ENCODE results near the gene OR52J3. TPM values are rescaled to one million over a fixed set of nuclear protein-coding genes. Genes with fewer than 3 reads are reported as not detected.

Gene OR52J3
- total and polyA plus RNA-seq, 8 donors: not detected

GRCh38 chr11:5081405-5081804 is 35.1 kb downstream of the OR52J3 start:
- Histone ChIP-seq H3K4me3 (no peak overlapping the region), H3K27ac (no peak overlapping the region), H3K9me3 (no peaks in the 10 kb centered on the region), H3K36me3 (no peaks in the 10 kb centered on the region), H3K4me1 (no peaks in the 10 kb centered on the region), H3K27me3 (no peaks in the 10 kb centered on the region)
- DNase-seq: no peak
- TF ChIP-seq CTCF (IDR thresholded peaks at IDR 0.05): no peak
- no peak for TF ChIP-seq POLR2AphosphoS5 (IDR thresholded peaks at IDR 0.05)
- no peak for TF ChIP-seq EP300 (IDR thresholded peaks at IDR 0.05)
- intact Hi-C loops (cut with DNase I; ENCODE audit: low total_unique reads): no loop called here
- 60 to 73% (median 70%) methylated on average over 2 of the region's 2 CpGs for WGBS, 5 donors

- TF ChIP-seq POLR2AphosphoS5 (IDR thresholded peaks at IDR 0.05): no peak
- no peak for TF ChIP-seq POLR2A (IDR thresholded peaks at IDR 0.05)
- no peak for TF ChIP-seq CTCF (IDR thresholded peaks at IDR 0.05)
- TF ChIP-seq EP300 (IDR thresholded peaks at IDR 0.05): no peak
- DNase-seq: no peak
- H3K9me3 ChIP-seq: no peaks in the 10 kb centered on the region
- no peaks in the 10 kb centered on the region for H3K36me3 ChIP-seq
- intact Hi-C loops (cut with DNase I; ENCODE audit: low total_unique reads): no loop called here
- no peaks in the 10 kb centered on the region for H3K27me3 ChIP-seq
- H3K4me3 ChIP-seq: no peak overlapping the region
- no peak overlapping the region for H3K27ac ChIP-seq
- no peaks in the 10 kb centered on the region for H3K4me1 ChIP-seq
These were observed 37.3 kb downstream of the OR52J3 start for GRCh38 chr11:5083602-5084001.

- H3K36me3 ChIP-seq: no peaks in the 10 kb centered on the region
- no peak for DNase-seq
- H3K4me1 ChIP-seq: no peaks in the 10 kb centered on the region
- intact Hi-C loops (cut with DNase I; ENCODE audit: low total_unique reads): no loop called here
- no peak overlapping the region for H3K4me3 ChIP-seq
- no peaks in the 10 kb centered on the region for H3K27me3 ChIP-seq
- H3K27ac ChIP-seq: no peak overlapping the region
- H3K9me3 ChIP-seq: no peaks in the 10 kb centered on the region
- TF ChIP-seq POLR2AphosphoS5 (IDR thresholded peaks at IDR 0.05): no peak
- TF ChIP-seq EP300 (IDR thresholded peaks at IDR 0.05): no peak
- TF ChIP-seq POLR2A (IDR thresholded peaks at IDR 0.05): no peak
- TF ChIP-seq CTCF (IDR thresholded peaks at IDR 0.05): no peak
These were observed 42.2 kb downstream of the OR52J3 start for GRCh38 chr11:5088556-5088955.

GRCh38 chr11:5090668-5091067 is 44.3 kb downstream of the OR52J3 start:
- no peak for DNase-seq
- WGBS, 5 donors: 74 to 89% (median 83%) methylated on average over 1 of the region's 1 CpG

More at GRCh38 chr11:5090668-5091067, 44.3 kb downstream of the OR52J3 start:
- TF ChIP-seq POLR2AphosphoS5 (IDR thresholded peaks at IDR 0.05) (no peak), CTCF (IDR thresholded peaks at IDR 0.05) (no peak), POLR2A (IDR thresholded peaks at IDR 0.05) (no peak), EP300 (IDR thresholded peaks at IDR 0.05) (no peak)
- intact Hi-C loops (cut with DNase I; ENCODE audit: low total_unique reads): no loop called here
- no peaks in the 10 kb centered on the region for H3K9me3 ChIP-seq
- H3K4me1 ChIP-seq: no peaks in the 10 kb centered on the region
- no peak overlapping the region for H3K27ac ChIP-seq
- no peaks in the 10 kb centered on the region for H3K36me3 ChIP-seq
- no peaks in the 10 kb centered on the region for H3K27me3 ChIP-seq
- no peak overlapping the region for H3K4me3 ChIP-seq
